HG03175 (cell line): ENCODE data around the gene ARSK.
"Not testable (repeated sequence)": the region's sequence is repeated elsewhere in the genome, so short reads cannot be mapped to it uniquely, and the experiment has no call there.

Experiments
- ATAC-seq: cut with Tn5 transposase; IDR thresholded peaks from one replicate; pipeline ENCODE4 v1.9.1; 2021; ENCODE audit warnings: mild to moderate bottlenecking, moderate library complexity; ENCODE audit not compliant: unreplicated experiment

The ARSK gene

DNA sequence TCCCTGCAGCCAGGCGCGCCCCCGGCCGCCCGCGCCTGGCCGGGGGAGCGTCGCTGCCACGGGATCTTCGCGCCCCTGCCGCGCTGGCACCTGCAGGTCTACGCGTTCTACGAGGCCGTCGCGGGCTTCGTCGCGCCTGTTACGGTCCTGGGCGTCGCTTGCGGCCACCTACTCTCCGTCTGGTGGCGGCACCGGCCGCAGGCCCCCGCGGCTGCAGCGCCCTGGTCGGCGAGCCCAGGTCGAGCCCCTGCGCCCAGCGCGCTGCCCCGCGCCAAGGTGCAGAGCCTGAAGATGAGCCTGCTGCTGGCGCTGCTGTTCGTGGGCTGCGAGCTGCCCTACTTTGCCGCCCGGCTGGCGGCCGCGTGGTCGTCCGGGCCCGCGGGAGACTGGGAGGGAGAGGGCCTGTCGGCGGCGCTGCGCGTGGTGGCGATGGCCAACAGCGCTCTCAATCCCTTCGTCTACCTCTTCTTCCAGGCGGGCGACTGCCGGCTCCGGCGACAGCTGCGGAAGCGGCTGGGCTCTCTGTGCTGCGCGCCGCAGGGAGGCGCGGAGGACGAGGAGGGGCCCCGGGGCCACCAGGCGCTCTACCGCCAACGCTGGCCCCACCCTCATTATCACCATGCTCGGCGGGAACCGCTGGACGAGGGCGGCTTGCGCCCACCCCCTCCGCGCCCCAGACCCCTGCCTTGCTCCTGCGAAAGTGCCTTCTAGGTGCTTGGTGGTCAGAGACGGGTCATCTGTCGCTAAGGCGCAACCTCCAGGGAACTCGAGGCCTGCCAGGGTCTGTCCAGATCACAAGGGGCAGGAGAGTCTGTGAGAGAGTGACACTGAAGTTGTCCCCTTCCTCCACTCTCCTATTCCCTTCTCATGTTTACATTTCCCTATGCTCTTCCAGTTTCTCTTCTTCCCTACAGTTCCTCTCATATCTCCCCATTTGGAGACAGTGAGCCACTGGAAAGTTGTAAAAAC, 66.3 kb downstream of the ARSK start:
- ATAC-seq = peak; percentile 48

GRCh38 chr5:95621839-95622629, 67.1 kb downstream of the ARSK start:
- no peak for ATAC-seq

GRCh38 chr5:95623706-95624105, 68.8 kb downstream of the ARSK start:
- ATAC-seq = no peak

- no peak for ATAC-seq
These were observed 69.5 kb downstream of the ARSK start for GRCh38 chr5:95624368-95624767.

- no peak for ATAC-seq
These were observed 71.8 kb downstream of the ARSK start for GRCh38 chr5:95626701-95627100.

DNA sequence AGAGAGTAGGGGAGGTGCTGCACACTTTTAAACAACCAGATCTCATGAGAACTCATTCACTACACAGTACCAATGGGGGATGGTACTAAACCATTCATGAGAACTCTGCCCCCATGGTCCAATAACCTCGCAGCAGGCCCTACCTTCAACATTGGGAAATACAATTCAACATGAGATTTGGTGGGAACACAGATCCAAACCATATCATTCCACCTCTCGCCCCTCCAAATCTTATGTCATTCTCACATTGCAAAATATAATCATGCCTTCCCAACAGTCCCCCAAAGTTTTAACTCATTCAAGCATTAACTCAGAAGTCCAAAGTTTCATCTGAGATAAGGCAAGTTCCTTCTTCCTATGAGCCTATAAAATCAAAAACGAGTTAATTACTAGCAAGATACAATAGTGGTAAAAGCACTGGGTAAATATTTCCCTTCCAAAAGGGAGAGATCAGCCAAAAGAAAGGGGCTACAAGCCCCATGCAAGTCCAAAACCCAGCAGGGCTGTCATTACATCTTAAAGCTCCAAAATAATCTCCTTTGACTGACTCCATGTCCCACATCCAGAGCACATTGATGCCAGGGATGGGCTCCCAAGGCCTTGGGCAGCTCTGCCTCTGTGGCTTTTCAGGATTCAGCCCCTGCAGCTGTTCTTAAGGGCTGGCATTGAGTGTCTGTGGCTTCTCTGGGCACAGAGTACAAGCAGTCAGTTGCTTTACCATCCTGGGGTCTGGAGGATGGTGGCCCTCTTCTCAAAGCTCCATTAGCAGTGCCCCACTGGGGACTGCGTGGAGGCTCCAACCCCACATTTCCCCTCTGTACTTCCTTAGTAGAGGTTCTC, 73.3 kb downstream of the ARSK start:
- ATAC-seq = no peak

- no peak for ATAC-seq
These were observed 74.0 kb downstream of the ARSK start for GRCh38 chr5:95628933-95629332.

- ATAC-seq = no peak
These were observed 75.6 kb downstream of the ARSK start for GRCh38 chr5:95630394-95630917.

DNA sequence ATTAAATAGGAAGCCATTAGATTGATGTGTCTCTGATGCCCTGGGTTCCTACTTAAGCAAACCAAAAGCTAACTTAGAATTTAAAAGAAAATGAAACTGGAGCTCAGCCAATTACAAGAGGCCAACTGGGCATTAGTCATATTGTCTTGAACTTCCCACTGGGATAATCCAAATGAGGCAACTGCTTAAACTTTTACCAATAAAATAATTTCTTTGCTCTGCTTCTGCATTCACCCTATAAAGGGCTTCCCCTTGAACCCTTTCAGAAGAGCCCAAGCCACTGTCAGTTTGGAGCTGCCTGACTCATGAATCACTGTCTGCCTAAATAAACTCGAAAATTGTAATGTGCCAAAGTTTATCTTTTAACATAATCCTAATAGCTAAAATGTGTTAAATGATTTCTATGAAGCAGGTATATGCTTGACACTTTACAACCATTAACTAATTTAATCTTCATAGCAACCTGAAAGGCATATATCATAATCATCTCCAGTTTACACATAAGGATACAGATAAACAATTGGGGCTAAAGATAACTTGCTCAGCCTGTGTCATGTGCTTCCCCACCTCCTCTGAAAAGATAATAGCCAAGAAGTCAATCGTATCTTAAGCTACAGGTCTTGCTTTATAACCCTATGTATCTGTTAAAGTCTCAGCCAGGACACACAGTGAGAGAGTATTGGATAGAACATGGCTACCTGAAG, 76.5 kb downstream of the ARSK start:
- ATAC-seq = peak; percentile 7

DNA sequence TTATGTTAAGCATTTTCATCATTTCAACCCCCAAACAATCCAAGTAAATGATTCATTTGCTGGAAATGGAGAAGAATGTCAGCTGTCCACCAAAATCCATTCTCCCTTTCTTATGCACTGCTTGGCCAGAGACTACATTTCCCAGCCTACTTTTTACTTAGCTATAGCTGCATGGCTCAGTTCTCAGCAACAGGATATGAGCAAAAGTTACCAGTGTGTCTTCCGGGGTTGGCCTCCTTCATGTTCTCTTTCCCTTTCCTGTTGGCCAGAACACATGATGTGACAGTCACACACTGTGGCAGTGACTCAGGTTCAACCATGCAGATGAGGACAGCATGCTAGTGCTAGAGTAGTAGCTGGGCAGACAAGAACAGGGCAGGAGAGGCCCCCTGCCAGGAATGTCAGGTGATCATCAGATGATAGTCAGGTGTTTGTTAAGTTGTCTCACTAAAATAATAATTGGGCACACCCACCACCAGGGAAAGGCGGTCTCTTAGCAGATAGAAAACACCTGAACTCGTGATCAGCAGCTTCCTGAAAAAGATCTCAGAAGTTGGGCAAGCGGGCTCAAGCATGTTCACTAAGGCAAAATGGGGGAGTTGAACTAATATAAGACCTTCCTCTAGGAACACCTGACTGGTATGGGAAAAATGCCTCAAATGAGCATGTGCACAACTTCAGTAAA, 77.2 kb downstream of the ARSK start:
- ATAC-seq = peak; percentile 99

DNA sequence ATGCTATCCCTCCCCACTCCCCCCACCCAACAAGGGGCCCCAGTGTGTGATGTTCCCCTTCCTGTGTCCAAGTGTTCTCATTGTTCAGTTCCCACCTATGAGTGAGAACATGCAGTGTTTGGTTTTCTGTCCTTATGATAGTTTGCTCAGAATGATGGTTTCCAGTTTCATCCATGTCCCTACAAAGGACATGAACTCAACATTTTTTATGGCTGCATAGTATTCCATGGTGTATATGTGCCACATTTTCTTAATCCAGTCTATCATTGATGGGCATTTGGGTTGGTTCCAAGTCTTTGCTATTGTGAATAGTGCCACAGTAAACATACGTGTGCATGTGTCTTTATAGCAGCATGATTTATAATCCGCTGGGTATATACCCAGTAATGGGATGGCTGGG, 78.0 kb downstream of the ARSK start:
- ATAC-seq = not testable (repeated sequence)

GRCh38 chr5:95633671-95634070, 78.8 kb downstream of the ARSK start:
- ATAC-seq = no peak

GRCh38 chr5:95634081-95634480, 79.2 kb downstream of the ARSK start:
- no peak for ATAC-seq

GRCh38 chr5:95638632-95639031, 83.7 kb downstream of the ARSK start:
- ATAC-seq = no peak

DNA sequence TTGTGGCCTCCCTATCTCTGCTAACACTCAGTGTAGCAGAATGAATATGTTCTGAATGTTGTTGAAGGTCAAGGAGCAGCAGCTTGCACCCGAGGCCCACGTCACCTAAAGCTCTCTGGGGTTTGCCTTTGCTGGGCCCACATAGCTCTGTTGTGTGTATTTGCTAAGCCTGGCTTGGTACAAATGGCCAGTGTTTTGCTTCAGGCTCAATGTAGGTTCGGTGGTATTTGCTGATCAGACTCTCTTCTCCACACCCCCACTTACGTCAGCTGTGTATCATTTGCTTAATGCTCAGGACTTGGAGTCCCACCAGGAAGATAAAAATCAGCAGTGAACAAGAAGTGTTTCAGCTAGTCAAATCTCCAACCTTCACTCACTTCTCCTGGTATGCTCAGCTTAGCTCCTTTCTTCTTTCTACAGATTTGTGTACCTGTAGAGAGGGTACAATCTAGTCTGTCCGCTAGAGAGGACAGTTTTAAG, 86.9 kb downstream of the ARSK start:
- no peak for ATAC-seq

GRCh38 chr5:95643152-95643551, 88.3 kb downstream of the ARSK start:
- ATAC-seq = no peak

DNA sequence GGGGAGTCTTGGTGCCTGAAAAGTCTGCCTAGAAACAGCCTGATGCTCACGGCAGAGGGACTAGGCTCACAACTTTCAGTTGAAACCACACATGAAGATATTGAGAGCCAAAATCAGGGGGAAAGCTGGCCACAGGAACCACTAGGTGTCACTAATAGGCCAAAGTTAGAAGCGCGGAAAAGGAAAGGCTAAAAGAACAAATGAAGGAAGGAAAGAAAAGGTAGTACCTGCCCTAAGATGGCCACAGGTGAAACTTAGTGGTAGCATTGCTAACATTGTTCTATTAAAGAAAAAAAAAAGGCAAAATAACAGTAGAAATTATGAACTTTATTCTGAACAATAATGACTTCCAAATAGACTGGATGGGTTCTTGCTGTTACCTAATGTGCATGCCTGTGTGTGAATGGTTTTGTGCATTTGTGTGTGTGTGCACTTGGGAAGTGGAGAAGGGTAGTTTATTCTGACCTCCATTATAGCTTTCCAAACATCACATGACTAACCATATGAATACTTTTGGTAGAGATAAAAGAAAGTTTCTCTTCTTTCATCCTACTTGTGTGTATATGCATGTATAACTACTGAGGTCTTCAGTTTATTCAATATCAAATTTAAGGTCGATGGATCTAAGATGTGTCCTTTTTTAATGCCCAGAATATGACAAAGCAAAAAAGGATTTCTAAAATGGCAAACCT, 89.6 kb downstream of the ARSK start:
- peak; percentile 34 for ATAC-seq

DNA sequence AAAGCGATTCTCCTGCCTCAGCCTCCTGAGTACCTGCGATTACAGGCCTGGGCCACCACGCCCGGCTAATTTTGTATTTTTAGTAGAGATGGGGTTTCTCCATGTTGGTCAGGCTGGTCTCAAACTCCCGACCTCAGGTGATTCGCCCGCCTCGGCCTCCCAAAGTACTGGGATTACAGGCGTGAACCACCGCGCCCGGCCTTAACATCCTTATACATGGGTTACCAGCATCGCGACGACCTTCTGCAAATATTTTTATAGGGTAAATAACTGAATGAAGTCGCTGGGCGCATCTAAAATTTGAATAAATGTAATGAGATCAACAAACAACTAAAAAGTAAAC, 91.3 kb downstream of the ARSK start:
- ATAC-seq = not testable (repeated sequence)
